ENCODE measurements around the gene FAM78A. TPM values are rescaled to one million over a fixed set of nuclear protein-coding genes. Genes with fewer than 3 reads are reported as not detected.

FAM78A gene
- polyA plus RNA-seq, 1 donor from 2014 or later: 0.47 TPM

DNA sequence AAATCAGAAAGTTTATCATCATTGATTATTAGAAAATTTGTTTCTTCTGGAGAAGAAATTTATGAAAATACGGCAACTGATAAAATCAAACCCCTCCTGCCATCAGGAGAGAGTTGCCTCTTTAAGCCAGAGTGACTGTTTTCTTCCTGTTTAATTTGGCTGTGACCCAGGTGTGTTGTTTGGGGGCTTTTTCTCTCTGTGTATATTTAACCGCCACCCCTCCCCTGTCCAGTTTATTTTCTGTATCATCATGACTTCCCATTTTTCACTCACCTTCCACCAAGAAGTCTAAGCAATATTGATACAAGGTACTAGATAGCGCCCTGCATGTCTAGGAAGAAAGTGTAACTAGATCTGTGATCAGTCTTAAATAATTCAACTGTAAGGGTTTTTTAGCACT is 50.1 kb downstream of the FAM78A start:
- Histone ChIP-seq H3K9me2 (ENCODE audit: insufficient read depth, low read length) (no peaks in the 10 kb centered on the region), H4K20me1 (ENCODE audit: insufficient read depth) (no peaks in the 10 kb centered on the region), H3K4me3 (ENCODE audit: low read length) (no peak overlapping the region), H3K27ac (ENCODE audit: low read length) (no peak overlapping the region), H3K9me3 (ENCODE audit: low read length) (no peaks in the 10 kb centered on the region), H3K4me2 (ENCODE audit: low read length) (no peak overlapping the region), H3F3A (ENCODE audit: insufficient read depth, low read length, poor library complexity, severe bottlenecking) (no peaks in the 10 kb centered on the region), H3K36me3 (ENCODE audit: insufficient read depth, low read length) (no peaks in the 10 kb centered on the region), H3K79me2 (replicated peaks; ENCODE audit: insufficient read depth, low read length) (no peaks in the 10 kb centered on the region), H3K9ac (ENCODE audit: low read length) (no peak overlapping the region), H2AFZ (ENCODE audit: low read depth, low read length) (no peak overlapping the region), H3K27me3 (ENCODE audit: insufficient read depth, low read depth, low read length) (no peaks in the 10 kb centered on the region)
- TF ChIP-seq EP300 (conservative IDR thresholded peaks at IDR 0.05; ENCODE audit: poor library complexity, severe bottlenecking) (no peak), POLR2AphosphoS5 (IDR thresholded peaks at IDR 0.05) (no peak), SMC3 (conservative IDR thresholded peaks at IDR 0.05; ENCODE audit: poor library complexity) (no peak), MXI1 (conservative IDR thresholded peaks at IDR 0.05; ENCODE audit: poor library complexity, severe bottlenecking) (no peak), REST (IDR thresholded peaks at IDR 0.05; ENCODE audit: borderline replicate concordance) (no peak), TAF1 (IDR thresholded peaks at IDR 0.05; ENCODE audit: low read depth) (no peak), RAD21 (conservative IDR thresholded peaks at IDR 0.05) (no peak), EZH2 (IDR thresholded peaks at IDR 0.05; ENCODE audit: borderline replicate concordance, insufficient read depth, low read length, poor library complexity, severe bottlenecking) (no peak)
- TF ChIP-seq, protein P1, sequence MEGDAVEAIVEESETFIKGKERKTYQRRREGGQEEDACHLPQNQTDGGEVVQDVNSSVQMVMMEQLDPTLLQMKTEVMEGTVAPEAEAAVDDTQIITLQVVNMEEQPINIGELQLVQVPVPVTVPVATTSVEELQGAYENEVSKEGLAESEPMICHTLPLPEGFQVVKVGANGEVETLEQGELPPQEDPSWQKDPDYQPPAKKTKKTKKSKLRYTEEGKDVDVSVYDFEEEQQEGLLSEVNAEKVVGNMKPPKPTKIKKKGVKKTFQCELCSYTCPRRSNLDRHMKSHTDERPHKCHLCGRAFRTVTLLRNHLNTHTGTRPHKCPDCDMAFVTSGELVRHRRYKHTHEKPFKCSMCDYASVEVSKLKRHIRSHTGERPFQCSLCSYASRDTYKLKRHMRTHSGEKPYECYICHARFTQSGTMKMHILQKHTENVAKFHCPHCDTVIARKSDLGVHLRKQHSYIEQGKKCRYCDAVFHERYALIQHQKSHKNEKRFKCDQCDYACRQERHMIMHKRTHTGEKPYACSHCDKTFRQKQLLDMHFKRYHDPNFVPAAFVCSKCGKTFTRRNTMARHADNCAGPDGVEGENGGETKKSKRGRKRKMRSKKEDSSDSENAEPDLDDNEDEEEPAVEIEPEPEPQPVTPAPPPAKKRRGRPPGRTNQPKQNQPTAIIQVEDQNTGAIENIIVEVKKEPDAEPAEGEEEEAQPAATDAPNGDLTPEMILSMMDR (IDR thresholded peaks at IDR 0.05; ENCODE audit: poor library complexity, severe bottlenecking): no peak

DNA sequence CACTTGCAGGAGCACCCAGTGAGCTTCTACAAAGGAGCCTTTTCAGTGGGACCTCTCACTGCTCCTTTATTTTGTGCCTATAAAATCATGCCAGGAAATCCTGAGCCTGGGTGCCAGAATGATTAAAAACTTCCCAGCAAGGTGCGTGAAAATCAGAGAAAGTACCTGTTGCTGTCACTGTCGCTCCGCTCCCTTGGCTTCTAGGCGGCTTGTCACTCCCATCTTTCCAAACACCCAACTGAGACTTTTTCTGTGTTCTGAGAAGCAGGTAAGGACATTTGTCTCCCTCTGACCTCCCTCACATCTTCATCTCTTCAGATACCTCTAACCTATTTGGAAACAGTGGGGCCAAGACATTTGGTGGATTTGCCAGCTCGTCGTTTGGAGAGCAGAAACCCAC is 53.9 kb downstream of the FAM78A start:
- Histone ChIP-seq H3K36me3 (ENCODE audit: insufficient read depth, low read length) (no peaks in the 10 kb centered on the region), H3K9me2 (ENCODE audit: insufficient read depth, low read length) (no peaks in the 10 kb centered on the region), H2AFZ (ENCODE audit: low read depth, low read length) (no peak overlapping the region), H3K27me3 (ENCODE audit: insufficient read depth, low read depth, low read length) (no peaks in the 10 kb centered on the region), H3K9me3 (ENCODE audit: low read length) (no peaks in the 10 kb centered on the region), H3K4me3 (ENCODE audit: low read length) (no peak overlapping the region), H3F3A (ENCODE audit: insufficient read depth, low read length, poor library complexity, severe bottlenecking) (no peaks in the 10 kb centered on the region), H3K79me2 (replicated peaks; ENCODE audit: insufficient read depth, low read length) (no peaks in the 10 kb centered on the region), H3K27ac (ENCODE audit: low read length) (no peak overlapping the region), H3K9ac (ENCODE audit: low read length) (no peak overlapping the region), H4K20me1 (ENCODE audit: insufficient read depth) (no peaks in the 10 kb centered on the region), H3K4me2 (ENCODE audit: low read length) (no peak overlapping the region)
- TF ChIP-seq RAD21 (conservative IDR thresholded peaks at IDR 0.05) (no peak), SMC3 (conservative IDR thresholded peaks at IDR 0.05; ENCODE audit: poor library complexity) (no peak), REST (IDR thresholded peaks at IDR 0.05; ENCODE audit: borderline replicate concordance) (no peak), TAF1 (IDR thresholded peaks at IDR 0.05; ENCODE audit: low read depth) (no peak), MXI1 (conservative IDR thresholded peaks at IDR 0.05; ENCODE audit: poor library complexity, severe bottlenecking) (no peak), EP300 (conservative IDR thresholded peaks at IDR 0.05; ENCODE audit: poor library complexity, severe bottlenecking) (no peak)
- TF ChIP-seq, protein P1 (IDR thresholded peaks at IDR 0.05; ENCODE audit: poor library complexity, severe bottlenecking): no peak
